AG09309 (cell line): ENCODE data around the gene PAK1IP1.

Experiments used
- DNase-seq: peaks from one replicate; pipeline ENCODE4 v3.0.0-alpha.2; 2010; ENCODE audit warnings: low read depth
- H3K4me3 ChIP-seq: 2 replicates; pipeline ENCODE4 v1.5.1; 2011; ENCODE audit warnings: mild to moderate bottlenecking, low read depth, low read length, moderate library complexity; ENCODE audit not compliant: control insufficient read depth
- TF ChIP-seq, protein P1 (sequence below): IDR thresholded peaks from 2 replicates; pipeline ENCODE4 v1.5.1; 2011; ENCODE audit warnings: mild to moderate bottlenecking, low read depth, low read length, inconsistent platforms; ENCODE audit not compliant: insufficient read depth, control insufficient read depth; ENCODE audit errors: missing control alignments

The PAK1IP1 gene

DNA sequence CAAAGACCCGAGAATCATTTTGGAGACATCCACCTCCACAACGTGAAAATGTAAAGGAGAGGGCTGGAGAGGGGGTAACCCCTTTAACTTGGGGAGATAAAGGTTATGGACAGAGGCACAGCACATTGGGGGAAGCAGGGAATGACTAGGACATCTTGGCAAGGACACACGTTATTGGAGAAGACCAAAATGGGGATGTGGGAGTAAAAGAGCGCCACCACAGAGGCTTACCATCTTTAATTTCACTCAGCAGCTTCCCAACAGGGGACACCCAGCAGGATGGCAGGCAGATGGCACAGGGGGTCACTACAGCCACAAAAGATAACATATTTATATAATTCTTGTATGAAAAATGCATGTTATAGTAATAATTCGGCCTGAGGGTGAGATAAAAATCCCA, 10.2 kb upstream of the PAK1IP1 start:
- TF ChIP-seq, protein P1, sequence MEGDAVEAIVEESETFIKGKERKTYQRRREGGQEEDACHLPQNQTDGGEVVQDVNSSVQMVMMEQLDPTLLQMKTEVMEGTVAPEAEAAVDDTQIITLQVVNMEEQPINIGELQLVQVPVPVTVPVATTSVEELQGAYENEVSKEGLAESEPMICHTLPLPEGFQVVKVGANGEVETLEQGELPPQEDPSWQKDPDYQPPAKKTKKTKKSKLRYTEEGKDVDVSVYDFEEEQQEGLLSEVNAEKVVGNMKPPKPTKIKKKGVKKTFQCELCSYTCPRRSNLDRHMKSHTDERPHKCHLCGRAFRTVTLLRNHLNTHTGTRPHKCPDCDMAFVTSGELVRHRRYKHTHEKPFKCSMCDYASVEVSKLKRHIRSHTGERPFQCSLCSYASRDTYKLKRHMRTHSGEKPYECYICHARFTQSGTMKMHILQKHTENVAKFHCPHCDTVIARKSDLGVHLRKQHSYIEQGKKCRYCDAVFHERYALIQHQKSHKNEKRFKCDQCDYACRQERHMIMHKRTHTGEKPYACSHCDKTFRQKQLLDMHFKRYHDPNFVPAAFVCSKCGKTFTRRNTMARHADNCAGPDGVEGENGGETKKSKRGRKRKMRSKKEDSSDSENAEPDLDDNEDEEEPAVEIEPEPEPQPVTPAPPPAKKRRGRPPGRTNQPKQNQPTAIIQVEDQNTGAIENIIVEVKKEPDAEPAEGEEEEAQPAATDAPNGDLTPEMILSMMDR = no peak
- no peak for DNase-seq

DNA sequence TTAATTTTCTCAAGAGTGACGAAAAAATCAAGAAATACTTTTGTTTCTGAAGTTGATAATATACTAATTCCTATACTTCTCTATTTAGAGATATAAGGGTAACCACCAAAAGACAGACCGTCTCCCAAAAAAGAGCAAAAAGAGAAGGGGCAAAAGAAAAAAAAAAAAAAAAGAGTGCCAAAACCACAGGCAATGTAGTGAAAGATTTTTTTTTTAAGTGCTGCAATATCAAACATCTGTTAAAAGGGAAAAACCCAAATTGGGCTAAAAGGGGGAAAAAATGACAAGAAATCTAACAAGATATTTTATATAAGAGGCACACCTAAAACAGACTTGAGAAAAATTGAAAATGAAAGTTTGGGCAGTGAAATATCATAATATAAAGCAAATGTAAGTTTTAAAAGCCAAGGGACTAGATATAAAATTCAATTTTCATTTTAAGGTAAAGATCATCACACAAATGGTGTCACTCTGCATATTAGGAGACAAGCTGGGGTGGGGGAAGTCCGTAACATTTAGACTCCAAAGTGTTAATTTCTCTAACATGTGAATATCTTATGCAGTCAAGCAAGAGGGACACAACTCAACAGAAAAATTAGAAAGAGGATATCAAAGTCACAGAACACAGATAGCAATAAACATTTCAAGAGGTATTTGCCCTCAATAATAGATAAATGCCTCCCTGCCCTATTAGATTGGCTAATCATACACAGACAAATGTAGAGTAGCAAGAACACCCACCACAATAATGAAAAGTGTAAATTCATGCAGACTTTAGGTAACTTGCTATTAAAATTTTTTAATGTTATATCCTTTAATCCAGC, 9.5 kb upstream of the PAK1IP1 start:
- H3K4me3 ChIP-seq = no peak overlapping the region
- TF ChIP-seq, protein P1 = no peak
- no peak for DNase-seq

More for the DNA sequence above, 10.2 kb upstream of the PAK1IP1 start:
- no peak overlapping the region for H3K4me3 ChIP-seq

DNA sequence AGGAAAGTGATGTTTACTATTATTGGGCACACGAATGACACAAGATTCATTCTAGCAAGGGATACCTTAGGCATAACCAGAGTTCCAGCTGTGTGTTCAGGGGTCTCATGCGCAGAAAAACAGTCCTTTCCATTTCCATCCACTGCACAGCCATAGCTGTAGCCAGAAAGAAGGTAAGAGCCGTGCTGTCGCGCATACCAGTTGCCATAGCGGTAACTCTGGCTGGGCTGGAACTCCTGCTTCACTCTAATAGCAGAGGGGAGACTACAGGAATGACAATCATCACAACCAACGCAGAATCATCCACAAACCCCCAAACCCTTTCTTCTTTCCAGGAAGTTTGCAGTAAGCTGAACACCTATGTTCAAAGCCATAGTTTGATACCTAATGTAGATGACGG, 7.9 kb upstream of the PAK1IP1 start:
- no peak overlapping the region for H3K4me3 ChIP-seq
- no peak for DNase-seq

DNA sequence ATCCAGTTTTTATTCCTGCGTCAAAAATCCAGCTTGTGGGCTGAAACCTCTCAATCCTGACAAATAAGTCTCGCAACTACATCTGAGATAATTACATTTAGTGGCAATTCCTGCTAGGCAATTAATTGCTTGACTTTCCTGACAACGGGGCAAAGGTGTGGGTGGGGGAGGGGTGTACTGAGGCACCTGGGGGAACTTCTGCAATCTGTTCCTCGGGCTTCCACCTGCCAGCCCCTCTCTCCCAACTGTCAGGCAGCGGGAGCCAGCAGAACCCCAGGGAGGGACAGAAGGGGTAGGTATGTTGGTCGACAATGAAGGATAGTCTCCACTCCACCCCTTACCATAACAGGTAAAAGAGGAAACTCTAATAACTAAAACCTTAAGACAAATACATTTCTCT, 7.2 kb upstream of the PAK1IP1 start:
- no peak overlapping the region for H3K4me3 ChIP-seq
- no peak for DNase-seq
- TF ChIP-seq, protein P1 = no peak

More for the DNA sequence above, 7.9 kb upstream of the PAK1IP1 start:
- TF ChIP-seq, protein P1 = no peak

DNA sequence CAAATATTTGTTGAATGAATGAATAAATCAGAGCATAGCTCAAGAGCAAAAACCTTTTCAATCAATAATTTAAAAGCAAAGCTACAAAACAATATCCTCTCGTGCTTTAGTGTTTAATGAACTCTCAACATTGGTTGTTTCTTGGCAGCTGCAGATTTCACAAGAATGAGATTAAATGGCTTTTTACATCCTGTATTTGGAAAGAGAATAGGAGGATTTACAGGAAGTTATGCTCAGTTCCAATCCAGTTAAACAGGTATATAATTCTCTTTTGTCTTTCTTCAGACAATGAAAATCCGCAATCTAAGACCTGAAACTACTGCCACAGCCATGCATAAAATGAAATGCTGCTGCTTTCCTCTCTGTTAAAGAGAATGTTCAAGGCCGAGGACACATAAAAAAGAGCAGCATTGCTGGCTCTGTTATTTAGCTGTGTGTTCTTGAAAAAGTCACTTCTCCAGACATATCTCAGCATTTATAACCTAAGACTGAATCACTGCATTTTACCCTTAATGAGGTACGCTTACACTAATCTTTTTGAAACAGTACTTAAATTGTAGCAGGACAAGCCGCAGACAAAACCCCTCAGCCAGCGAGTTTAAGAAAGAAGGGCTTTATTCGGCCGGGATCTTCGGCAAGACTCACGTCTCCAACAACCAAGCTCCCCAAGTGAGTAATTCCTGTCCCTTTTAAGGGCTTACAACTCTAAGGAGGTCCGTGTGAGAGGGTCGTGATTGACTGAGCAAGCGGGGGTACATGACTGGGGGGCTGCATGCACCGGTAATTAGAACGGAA, 3.9 kb upstream of the PAK1IP1 start:
- TF ChIP-seq, protein P1 = no peak
- no peak overlapping the region for H3K4me3 ChIP-seq
- no peak for DNase-seq

DNA sequence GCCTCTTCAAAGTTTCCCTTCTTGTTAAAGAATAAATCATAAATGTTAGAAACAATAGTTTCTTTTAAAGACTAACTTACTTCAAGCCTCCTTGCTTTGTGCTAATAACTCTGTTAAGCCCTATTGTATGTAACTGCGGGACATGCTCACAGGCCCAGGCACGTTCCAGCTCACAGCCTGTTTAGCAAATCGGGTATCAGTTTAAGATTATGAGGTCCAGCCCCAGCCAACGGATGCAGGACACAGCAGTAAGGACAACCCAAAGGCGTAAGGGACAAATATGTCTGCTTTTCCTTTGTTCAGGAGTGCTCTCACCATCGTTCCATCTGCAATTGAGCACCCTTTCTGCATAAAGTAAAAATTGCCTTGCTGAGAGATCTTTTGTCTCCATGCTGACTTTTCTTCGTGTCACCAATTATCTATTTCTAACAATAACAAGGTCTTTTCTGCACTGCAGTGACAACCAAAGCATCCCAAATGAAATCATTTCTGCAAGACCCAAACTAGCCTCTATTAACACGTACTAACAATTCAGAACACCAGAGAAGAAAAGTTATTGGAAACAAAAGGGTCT, 1.7 kb upstream of the PAK1IP1 start:
- no peak for DNase-seq

More for the DNA sequence above, 1.7 kb upstream of the PAK1IP1 start:
- TF ChIP-seq, protein P1 = no peak
- H3K4me3 ChIP-seq = peak overlapping the region; percentile 91
